GM23338 (cell line): ENCODE measurements around the gene ZNF782. TPM values are rescaled to one million over a fixed set of nuclear protein-coding genes. Genes with fewer than 3 reads are reported as not detected.

Source experiments
- EZH2 ChIP-seq: fragments of 200-600 bp; sonication (generic); IDR thresholded peaks from one replicate; pipeline ENCODE4 v1.8.0; 2017; ENCODE audit warnings: antibody characterized with exemption, mild to moderate bottlenecking, low read depth; ENCODE audit not compliant: unreplicated experiment
- EZH2phosphoT487 ChIP-seq: fragments of 200-600 bp; sonication (generic); IDR thresholded peaks from one replicate; pipeline ENCODE4 v1.8.1; 2018; ENCODE audit warnings: antibody characterized with exemption; ENCODE audit not compliant: unreplicated experiment
- polyA plus RNA-seq: library from polyadenylated mRNA; unstranded; fragments of >200 nt; fragmentation: Nextera tagmentation; extraction: Ambion mirVana; gene quantifications from 2 replicates; pipeline ENCODE4 v1.2.1, GENCODE V29; 2016
- total RNA-seq: library from RNA; depleted of rRNA; stranded (reverse); fragments of >200 nt; shearing (Covaris generic); gene quantifications from 2 replicates; pipeline ENCODE4 v1.2.3, GENCODE V29; 2014
- TF ChIP-seq, protein P1 (sequence below): fragments of 250-450 bp; sonication (Bioruptor Pico); IDR thresholded peaks from 2 replicates; pipeline ENCODE4 v1.5.0; 2020; ENCODE audit warnings: mild to moderate bottlenecking, moderate library complexity
- TF ChIP-seq, protein P2 (sequence below): IDR thresholded peaks from one replicate; pipeline ENCODE4 v1.6.1; 2018; ENCODE audit warnings: antibody characterized with exemption; ENCODE audit not compliant: unreplicated experiment
- TF ChIP-seq, protein P3 (sequence below), 2 experiments: fragments of 200-600 bp in 1 of 2; sonication (generic) in 1 of 2; conservative IDR thresholded peaks; 2 replicates each; pipeline versions ENCODE4 v1.5.1 to v1.6.1; 2016 to 2017; ENCODE audit warnings: antibody characterized with exemption in 2 of 2, low read depth in 2 of 2, mild to moderate bottlenecking in 2 of 2, moderate library complexity in 1 of 2

Gene ZNF782
- total and polyA plus RNA-seq, 2 experiments from 2014 or later, result 2.1 to 5.0 TPM

DNA sequence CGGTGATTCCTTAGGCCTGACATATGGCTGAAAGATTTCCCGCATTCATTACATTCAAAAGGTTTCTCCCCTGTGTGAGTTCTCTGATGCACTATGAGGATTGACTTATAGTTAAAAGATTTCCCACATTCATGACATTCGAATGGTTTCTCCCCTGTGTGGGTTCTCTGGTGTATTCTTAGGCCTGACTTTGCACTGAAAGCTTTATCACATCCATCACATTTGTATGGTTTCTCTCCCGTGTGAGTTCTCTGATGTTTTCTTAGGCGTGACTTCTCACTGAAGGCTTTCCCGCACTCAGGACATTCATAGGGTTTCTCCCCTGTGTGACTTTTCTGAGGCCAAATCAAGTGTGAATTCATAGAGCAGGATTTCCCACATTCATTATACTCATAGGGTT, 35.8 kb downstream of the ZNF782 start (continued):
- TF ChIP-seq, protein P1, sequence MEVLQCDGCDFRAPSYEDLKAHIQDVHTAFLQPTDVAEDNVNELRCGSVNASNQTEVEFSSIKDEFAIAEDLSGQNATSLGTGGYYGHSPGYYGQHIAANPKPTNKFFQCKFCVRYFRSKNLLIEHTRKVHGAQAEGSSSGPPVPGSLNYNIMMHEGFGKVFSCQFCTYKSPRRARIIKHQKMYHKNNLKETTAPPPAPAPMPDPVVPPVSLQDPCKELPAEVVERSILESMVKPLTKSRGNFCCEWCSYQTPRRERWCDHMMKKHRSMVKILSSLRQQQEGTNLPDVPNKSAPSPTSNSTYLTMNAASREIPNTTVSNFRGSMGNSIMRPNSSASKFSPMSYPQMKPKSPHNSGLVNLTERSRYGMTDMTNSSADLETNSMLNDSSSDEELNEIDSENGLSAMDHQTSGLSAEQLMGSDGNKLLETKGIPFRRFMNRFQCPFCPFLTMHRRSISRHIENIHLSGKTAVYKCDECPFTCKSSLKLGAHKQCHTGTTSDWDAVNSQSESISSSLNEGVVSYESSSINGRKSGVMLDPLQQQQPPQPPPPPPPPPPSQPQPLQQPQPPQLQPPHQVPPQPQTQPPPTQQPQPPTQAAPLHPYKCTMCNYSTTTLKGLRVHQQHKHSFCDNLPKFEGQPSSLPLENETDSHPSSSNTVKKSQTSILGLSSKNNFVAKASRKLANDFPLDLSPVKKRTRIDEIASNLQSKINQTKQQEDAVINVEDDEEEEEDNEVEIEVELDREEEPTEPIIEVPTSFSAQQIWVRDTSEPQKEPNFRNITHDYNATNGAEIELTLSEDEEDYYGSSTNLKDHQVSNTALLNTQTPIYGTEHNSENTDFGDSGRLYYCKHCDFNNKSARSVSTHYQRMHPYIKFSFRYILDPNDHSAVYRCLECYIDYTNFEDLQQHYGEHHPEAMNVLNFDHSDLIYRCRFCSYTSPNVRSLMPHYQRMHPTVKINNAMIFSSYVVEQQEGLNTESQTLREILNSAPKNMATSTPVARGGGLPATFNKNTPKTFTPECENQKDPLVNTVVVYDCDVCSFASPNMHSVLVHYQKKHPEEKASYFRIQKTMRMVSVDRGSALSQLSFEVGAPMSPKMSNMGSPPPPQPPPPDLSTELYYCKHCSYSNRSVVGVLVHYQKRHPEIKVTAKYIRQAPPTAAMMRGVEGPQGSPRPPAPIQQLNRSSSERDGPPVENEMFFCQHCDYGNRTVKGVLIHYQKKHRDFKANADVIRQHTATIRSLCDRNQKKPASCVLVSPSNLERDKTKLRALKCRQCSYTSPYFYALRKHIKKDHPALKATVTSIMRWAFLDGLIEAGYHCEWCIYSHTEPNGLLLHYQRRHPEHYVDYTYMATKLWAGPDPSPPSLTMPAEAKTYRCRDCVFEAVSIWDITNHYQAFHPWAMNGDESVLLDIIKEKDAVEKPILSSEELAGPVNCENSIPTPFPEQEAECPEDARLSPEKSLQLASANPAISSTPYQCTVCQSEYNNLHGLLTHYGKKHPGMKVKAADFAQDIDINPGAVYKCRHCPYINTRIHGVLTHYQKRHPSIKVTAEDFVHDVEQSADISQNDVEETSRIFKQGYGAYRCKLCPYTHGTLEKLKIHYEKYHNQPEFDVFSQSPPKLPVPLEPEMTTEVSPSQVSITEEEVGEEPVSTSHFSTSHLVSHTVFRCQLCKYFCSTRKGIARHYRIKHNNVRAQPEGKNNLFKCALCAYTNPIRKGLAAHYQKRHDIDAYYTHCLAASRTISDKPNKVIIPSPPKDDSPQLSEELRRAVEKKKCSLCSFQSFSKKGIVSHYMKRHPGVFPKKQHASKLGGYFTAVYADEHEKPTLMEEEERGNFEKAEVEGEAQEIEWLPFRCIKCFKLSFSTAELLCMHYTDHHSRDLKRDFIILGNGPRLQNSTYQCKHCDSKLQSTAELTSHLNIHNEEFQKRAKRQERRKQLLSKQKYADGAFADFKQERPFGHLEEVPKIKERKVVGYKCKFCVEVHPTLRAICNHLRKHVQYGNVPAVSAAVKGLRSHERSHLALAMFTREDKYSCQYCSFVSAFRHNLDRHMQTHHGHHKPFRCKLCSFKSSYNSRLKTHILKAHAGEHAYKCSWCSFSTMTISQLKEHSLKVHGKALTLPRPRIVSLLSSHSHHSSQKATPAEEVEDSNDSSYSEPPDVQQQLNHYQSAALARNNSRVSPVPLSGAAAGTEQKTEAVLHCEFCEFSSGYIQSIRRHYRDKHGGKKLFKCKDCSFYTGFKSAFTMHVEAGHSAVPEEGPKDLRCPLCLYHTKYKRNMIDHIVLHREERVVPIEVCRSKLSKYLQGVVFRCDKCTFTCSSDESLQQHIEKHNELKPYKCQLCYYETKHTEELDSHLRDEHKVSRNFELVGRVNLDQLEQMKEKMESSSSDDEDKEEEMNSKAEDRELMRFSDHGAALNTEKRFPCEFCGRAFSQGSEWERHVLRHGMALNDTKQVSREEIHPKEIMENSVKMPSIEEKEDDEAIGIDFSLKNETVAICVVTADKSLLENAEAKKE (CRISPR knock-in tag), result no peak
- TF ChIP-seq EZH2, result no peak
- TF ChIP-seq, protein P2, sequence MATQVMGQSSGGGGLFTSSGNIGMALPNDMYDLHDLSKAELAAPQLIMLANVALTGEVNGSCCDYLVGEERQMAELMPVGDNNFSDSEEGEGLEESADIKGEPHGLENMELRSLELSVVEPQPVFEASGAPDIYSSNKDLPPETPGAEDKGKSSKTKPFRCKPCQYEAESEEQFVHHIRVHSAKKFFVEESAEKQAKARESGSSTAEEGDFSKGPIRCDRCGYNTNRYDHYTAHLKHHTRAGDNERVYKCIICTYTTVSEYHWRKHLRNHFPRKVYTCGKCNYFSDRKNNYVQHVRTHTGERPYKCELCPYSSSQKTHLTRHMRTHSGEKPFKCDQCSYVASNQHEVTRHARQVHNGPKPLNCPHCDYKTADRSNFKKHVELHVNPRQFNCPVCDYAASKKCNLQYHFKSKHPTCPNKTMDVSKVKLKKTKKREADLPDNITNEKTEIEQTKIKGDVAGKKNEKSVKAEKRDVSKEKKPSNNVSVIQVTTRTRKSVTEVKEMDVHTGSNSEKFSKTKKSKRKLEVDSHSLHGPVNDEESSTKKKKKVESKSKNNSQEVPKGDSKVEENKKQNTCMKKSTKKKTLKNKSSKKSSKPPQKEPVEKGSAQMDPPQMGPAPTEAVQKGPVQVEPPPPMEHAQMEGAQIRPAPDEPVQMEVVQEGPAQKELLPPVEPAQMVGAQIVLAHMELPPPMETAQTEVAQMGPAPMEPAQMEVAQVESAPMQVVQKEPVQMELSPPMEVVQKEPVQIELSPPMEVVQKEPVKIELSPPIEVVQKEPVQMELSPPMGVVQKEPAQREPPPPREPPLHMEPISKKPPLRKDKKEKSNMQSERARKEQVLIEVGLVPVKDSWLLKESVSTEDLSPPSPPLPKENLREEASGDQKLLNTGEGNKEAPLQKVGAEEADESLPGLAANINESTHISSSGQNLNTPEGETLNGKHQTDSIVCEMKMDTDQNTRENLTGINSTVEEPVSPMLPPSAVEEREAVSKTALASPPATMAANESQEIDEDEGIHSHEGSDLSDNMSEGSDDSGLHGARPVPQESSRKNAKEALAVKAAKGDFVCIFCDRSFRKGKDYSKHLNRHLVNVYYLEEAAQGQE, result no peak
- TF ChIP-seq, protein P3, sequence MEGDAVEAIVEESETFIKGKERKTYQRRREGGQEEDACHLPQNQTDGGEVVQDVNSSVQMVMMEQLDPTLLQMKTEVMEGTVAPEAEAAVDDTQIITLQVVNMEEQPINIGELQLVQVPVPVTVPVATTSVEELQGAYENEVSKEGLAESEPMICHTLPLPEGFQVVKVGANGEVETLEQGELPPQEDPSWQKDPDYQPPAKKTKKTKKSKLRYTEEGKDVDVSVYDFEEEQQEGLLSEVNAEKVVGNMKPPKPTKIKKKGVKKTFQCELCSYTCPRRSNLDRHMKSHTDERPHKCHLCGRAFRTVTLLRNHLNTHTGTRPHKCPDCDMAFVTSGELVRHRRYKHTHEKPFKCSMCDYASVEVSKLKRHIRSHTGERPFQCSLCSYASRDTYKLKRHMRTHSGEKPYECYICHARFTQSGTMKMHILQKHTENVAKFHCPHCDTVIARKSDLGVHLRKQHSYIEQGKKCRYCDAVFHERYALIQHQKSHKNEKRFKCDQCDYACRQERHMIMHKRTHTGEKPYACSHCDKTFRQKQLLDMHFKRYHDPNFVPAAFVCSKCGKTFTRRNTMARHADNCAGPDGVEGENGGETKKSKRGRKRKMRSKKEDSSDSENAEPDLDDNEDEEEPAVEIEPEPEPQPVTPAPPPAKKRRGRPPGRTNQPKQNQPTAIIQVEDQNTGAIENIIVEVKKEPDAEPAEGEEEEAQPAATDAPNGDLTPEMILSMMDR (conservative IDR thresholded peaks at IDR 0.05; ENCODE audit: low read depth in 2 of 2), result no peak
- TF ChIP-seq EZH2phosphoT487, result no peak
